SK-N-SH treated with all-trans-retinoic acid at 6 μM for 48 hours (cell line): ENCODE data around the gene LIX1.

ENCODE experiments used
- ARNTL ChIP-seq: fragments of 450-650 bp; formaldehyde crosslinking; IDR thresholded peaks from 2 replicates; pipeline ENCODE4 v1.5.0; 2020; ENCODE audit warnings: low read depth, mild to moderate bottlenecking, moderate library complexity, borderline replicate concordance
- CSDC2 ChIP-seq: fragments of 250-450 bp; sonication (Bioruptor Pico); IDR thresholded peaks from 2 replicates; pipeline ENCODE4 v1.5.0; 2020; ENCODE audit warnings: mild to moderate bottlenecking, moderate library complexity
- ISL1 ChIP-seq: fragments of 250-450 bp; sonication (Bioruptor Pico); IDR thresholded peaks from 2 replicates; pipeline ENCODE4 v2.1.2; 2022; ENCODE audit warnings: mild to moderate bottlenecking, moderate library complexity
- OSR1 ChIP-seq: fragments of 250-450 bp; sonication (Bioruptor Pico); IDR thresholded peaks from 2 replicates; pipeline ENCODE4 v1.8.0; 2022; ENCODE audit warnings: moderate library complexity, mild to moderate bottlenecking, inconsistent platforms
- PPARA ChIP-seq: fragments of 250-450 bp; sonication (Bioruptor Pico); IDR thresholded peaks from 2 replicates; pipeline ENCODE4 v1.5.0; 2020; ENCODE audit warnings: mild to moderate bottlenecking, borderline replicate concordance
- RARB ChIP-seq: fragments of 250-450 bp; sonication (Bioruptor Pico); IDR thresholded peaks from 2 replicates; pipeline ENCODE4 v1.8.0; 2021; ENCODE audit warnings: mild to moderate bottlenecking, moderate library complexity
- TCF4 ChIP-seq: fragments of 250-450 bp; sonication (Bioruptor Pico); IDR thresholded peaks from 2 replicates; pipeline ENCODE4 v1.8.0; 2021; ENCODE audit warnings: mild to moderate bottlenecking, moderate library complexity, borderline replicate concordance
- ZC3H10 ChIP-seq: fragments of 250-450 bp; sonication (Bioruptor Pico); IDR thresholded peaks from 2 replicates; pipeline ENCODE4 v1.5.1; 2021; ENCODE audit warnings: mild to moderate bottlenecking, moderate library complexity
- ZFP3 ChIP-seq: fragments of 250-450 bp; sonication (Bioruptor Pico); IDR thresholded peaks from 2 replicates; pipeline ENCODE4 v1.5.0; 2020; ENCODE audit warnings: mild to moderate bottlenecking, moderate library complexity
- ZFP30 ChIP-seq: fragments of 450-650 bp; formaldehyde crosslinking; IDR thresholded peaks from 2 replicates; pipeline ENCODE4 v1.5.0; 2022; ENCODE audit warnings: mild to moderate bottlenecking, moderate library complexity
- ZNF70 ChIP-seq: fragments of 450-650 bp; formaldehyde crosslinking; IDR thresholded peaks from 2 replicates; pipeline ENCODE4 v1.5.0; 2020; ENCODE audit warnings: mild to moderate bottlenecking, moderate library complexity
- ZNF8 ChIP-seq: fragments of 450-650 bp; formaldehyde crosslinking; IDR thresholded peaks from 2 replicates; pipeline ENCODE4 v1.5.0; 2020; ENCODE audit warnings: mild to moderate bottlenecking, moderate library complexity
- TF ChIP-seq, protein P1 (sequence below): fragments of 250-450 bp; sonication (Bioruptor Pico); IDR thresholded peaks from 2 replicates; pipeline ENCODE4 v1.5.1; 2020; ENCODE audit warnings: low read depth, mild to moderate bottlenecking, moderate library complexity

- TF ChIP-seq ISL1 (CRISPR knock-in tag) (no peak), RARB (CRISPR knock-in tag) (no peak), ZFP3 (CRISPR knock-in tag) (no peak), ZNF70 (CRISPR knock-in tag) (no peak), TCF4 (CRISPR knock-in tag) (no peak), ZFP30 (CRISPR knock-in tag) (no peak), ZC3H10 (CRISPR knock-in tag) (no peak), ZNF8 (CRISPR knock-in tag) (no peak), CSDC2 (CRISPR knock-in tag) (no peak), OSR1 (CRISPR knock-in tag) (no peak), PPARA (no peak), ARNTL (no peak)
- TF ChIP-seq, protein P1, sequence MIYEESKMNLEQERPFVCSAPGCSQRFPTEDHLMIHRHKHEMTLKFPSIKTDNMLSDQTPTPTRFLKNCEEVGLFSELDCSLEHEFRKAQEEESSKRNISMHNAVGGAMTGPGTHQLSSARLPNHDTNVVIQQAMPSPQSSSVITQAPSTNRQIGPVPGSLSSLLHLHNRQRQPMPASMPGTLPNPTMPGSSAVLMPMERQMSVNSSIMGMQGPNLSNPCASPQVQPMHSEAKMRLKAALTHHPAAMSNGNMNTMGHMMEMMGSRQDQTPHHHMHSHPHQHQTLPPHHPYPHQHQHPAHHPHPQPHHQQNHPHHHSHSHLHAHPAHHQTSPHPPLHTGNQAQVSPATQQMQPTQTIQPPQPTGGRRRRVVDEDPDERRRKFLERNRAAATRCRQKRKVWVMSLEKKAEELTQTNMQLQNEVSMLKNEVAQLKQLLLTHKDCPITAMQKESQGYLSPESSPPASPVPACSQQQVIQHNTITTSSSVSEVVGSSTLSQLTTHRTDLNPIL (CRISPR knock-in tag), result no peak
These were observed 56.8 kb downstream of the LIX1 start for GRCh38 chr5:97085459-97086181.
